ENCODE measurements around the gene ZBTB20. TPM values are rescaled to one million over a fixed set of nuclear protein-coding genes. Genes with fewer than 3 reads are reported as not detected.

The ZBTB20 gene
- total and polyA plus RNA-seq, 2 donors (not counting 1 experiment from before 2014, with no cell fraction given), result 4.0 to 123 TPM

DNA sequence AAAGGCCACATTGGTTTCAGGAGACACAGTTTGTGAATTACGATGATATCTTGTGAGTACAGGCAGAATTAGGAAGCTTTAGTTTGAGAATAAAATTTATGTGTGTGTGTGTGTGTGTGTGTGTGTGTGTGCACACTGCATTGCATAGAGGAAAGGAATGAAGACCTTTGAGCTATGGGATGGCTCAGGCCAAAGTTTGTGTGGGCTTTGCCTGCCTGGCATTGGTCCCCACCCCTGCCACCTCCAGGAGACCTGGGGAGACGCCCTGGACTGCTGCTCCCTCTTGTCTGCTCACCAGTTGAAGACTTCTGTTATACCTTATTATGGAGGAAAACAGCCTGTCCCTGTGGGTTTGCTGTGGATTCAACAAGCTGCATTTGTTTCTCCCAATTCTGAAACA, 816.1 kb downstream of the ZBTB20 start:
- ATAC-seq (ENCODE audit: low read depth), result no peak

DNA sequence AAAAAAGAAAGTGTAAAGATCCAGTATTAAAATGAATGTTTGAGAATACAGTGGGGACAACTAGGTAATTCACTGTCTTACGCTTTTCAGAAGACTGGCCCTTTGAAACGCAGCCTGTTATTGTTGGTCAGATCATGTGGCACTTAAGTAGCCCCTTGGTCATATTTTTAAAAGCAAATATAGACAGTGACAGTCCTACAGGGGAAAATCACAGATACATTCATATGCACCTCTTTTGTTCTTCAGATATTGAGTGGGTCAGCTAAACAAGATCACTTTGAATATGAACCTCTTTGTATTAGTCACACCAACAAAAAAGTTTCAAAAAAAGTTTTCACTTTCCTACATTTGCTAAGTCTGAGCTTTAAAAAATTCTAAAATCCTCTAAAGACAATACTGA, 817.3 kb downstream of the ZBTB20 start:
- no peak for DNase-seq
- Histone ChIP-seq H3K4me1 (ENCODE audit: control insufficient read depth in 2 of 2, insufficient read depth in 2 of 2, low read length in 2 of 2) (peaks cover 14% of the 10 kb centered on the region in 2 donors), H3K4me2 (replicated peaks; ENCODE audit: low read depth, low read length, poor library complexity, severe bottlenecking) (no peak overlapping the region), H3K27me3 (replicated peaks in 1 of 4; ENCODE audit: control extremely low read depth in 1 of 4, control insufficient read depth in 3 of 4, insufficient read depth in 4 of 4, low read length in 3 of 4) (no peaks in the 10 kb centered on the region), H3K79me2 (ENCODE audit: control insufficient read depth, insufficient read depth, low read length) (no peaks in the 10 kb centered on the region), H4K20me1 (ENCODE audit: control insufficient read depth, insufficient read depth, low read length, poor library complexity, severe bottlenecking) (no peaks in the 10 kb centered on the region), H3K36me3 (replicated peaks in 1 of 2; ENCODE audit: control extremely low read depth in 1 of 2, control insufficient read depth in 1 of 2, extremely low read depth in 1 of 2, insufficient read depth in 2 of 2, low read length in 1 of 2) (no peaks in the 10 kb centered on the region), H3K9me3 (ENCODE audit: control extremely low read depth in 1 of 3, control insufficient read depth in 2 of 3, insufficient read depth in 1 of 3, low read length in 2 of 3) (no peaks in the 10 kb centered on the region), H3K4me3 (ENCODE audit: control extremely low read depth in 1 of 5, extremely low read depth in 1 of 5, insufficient read depth in 1 of 5, low read depth in 2 of 5, low read length in 4 of 5) (no peak overlapping the region), H3K27ac (ENCODE audit: low read length in 2 of 2) (no peak overlapping the region), H3K9ac (ENCODE audit: low read length) (no peak overlapping the region), H2AFZ (ENCODE audit: insufficient read depth, low read depth, low read length, poor library complexity, severe bottlenecking) (no peak overlapping the region)
- TF ChIP-seq EZH2 (IDR thresholded peaks at IDR 0.05; ENCODE audit: borderline replicate concordance, insufficient read depth, low read depth, low read length, poor library complexity, severe bottlenecking), result no peak
- TF ChIP-seq, protein P1, sequence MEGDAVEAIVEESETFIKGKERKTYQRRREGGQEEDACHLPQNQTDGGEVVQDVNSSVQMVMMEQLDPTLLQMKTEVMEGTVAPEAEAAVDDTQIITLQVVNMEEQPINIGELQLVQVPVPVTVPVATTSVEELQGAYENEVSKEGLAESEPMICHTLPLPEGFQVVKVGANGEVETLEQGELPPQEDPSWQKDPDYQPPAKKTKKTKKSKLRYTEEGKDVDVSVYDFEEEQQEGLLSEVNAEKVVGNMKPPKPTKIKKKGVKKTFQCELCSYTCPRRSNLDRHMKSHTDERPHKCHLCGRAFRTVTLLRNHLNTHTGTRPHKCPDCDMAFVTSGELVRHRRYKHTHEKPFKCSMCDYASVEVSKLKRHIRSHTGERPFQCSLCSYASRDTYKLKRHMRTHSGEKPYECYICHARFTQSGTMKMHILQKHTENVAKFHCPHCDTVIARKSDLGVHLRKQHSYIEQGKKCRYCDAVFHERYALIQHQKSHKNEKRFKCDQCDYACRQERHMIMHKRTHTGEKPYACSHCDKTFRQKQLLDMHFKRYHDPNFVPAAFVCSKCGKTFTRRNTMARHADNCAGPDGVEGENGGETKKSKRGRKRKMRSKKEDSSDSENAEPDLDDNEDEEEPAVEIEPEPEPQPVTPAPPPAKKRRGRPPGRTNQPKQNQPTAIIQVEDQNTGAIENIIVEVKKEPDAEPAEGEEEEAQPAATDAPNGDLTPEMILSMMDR (IDR thresholded peaks at IDR 0.05), result no peak
- Mint-ChIP-seq H3K9me3 (ENCODE audit: insufficient read depth) (peaks cover 2% of the 10 kb centered on the region), H3K4me1 (peaks cover 50% of the 10 kb centered on the region), H3K27ac (no peak overlapping the region), H3K27me3 (no peaks in the 10 kb centered on the region), H3K4me3 (no peak overlapping the region)
- POLR2A ChIA-PET, result interaction anchor here (0.6 kb wide), 1 partner anchor 181 kb away, joined by 3 read pairs; no protein-coding TSS in a partner anchor
- CTCF ChIA-PET, result no interaction called here
- intact Hi-C loops (cut with micrococcal nuclease), result loop anchor here (2.0 kb wide), 1 partner anchor 17 kb away; no protein-coding TSS in a partner anchor
- WGBS (ENCODE audit: insufficient coverage), result 84% methylated on average over 2 of the region's 2 CpGs
- no peak for ATAC-seq (ENCODE audit: low read depth)

More for the DNA sequence above, 816.1 kb downstream of the ZBTB20 start:
- H2AFZ ChIP-seq (ENCODE audit: insufficient read depth, low read depth, low read length, poor library complexity, severe bottlenecking), result no peak overlapping the region
- no peaks in the 10 kb centered on the region for H3K36me3 ChIP-seq (replicated peaks in 1 of 2; ENCODE audit: control extremely low read depth in 1 of 2, control insufficient read depth in 1 of 2, extremely low read depth in 1 of 2, insufficient read depth in 2 of 2, low read length in 1 of 2)
- no peaks in the 10 kb centered on the region for H3K9me3 ChIP-seq (ENCODE audit: control extremely low read depth in 1 of 3, control insufficient read depth in 2 of 3, insufficient read depth in 1 of 3, low read length in 2 of 3)
- Mint-ChIP-seq H3K27me3 (no peaks in the 10 kb centered on the region), H3K27ac (no peak overlapping the region), H3K9me3 (ENCODE audit: insufficient read depth) (peaks cover 2% of the 10 kb centered on the region), H3K4me1 (peaks cover 41% of the 10 kb centered on the region), H3K4me3 (no peak overlapping the region)
- no peaks in the 10 kb centered on the region for H3K79me2 ChIP-seq (ENCODE audit: control insufficient read depth, insufficient read depth, low read length)
- no peak overlapping the region for H3K4me2 ChIP-seq (replicated peaks; ENCODE audit: low read depth, low read length, poor library complexity, severe bottlenecking)
- POLR2A ChIA-PET, result no interaction called here
- no peak overlapping the region for H3K27ac ChIP-seq (ENCODE audit: low read length in 2 of 2)
- no peak overlapping the region for H3K9ac ChIP-seq (ENCODE audit: low read length)
- intact Hi-C loops (cut with micrococcal nuclease), result no loop called here
- CTCF ChIA-PET, result no interaction called here
- no peak for DNase-seq
- H3K4me3 ChIP-seq (ENCODE audit: control extremely low read depth in 1 of 5, extremely low read depth in 1 of 5, insufficient read depth in 1 of 5, low read depth in 2 of 5, low read length in 4 of 5), result no peak overlapping the region
- no peak for TF ChIP-seq EZH2 (IDR thresholded peaks at IDR 0.05; ENCODE audit: borderline replicate concordance, insufficient read depth, low read depth, low read length, poor library complexity, severe bottlenecking)
- TF ChIP-seq, protein P1 (IDR thresholded peaks at IDR 0.05), result no peak
- H3K27me3 ChIP-seq (replicated peaks in 1 of 4; ENCODE audit: control extremely low read depth in 1 of 4, control insufficient read depth in 3 of 4, insufficient read depth in 4 of 4, low read length in 3 of 4), result no peaks in the 10 kb centered on the region
- H4K20me1 ChIP-seq (ENCODE audit: control insufficient read depth, insufficient read depth, low read length, poor library complexity, severe bottlenecking), result no peaks in the 10 kb centered on the region
- WGBS (ENCODE audit: insufficient coverage), result 100% methylated on average over 1 of the region's 2 CpGs
- peaks cover 14% of the 10 kb centered on the region in 2 donors for H3K4me1 ChIP-seq (ENCODE audit: control insufficient read depth in 2 of 2, insufficient read depth in 2 of 2, low read length in 2 of 2)

Data from B cell (primary cell).